Endothelial cell of umbilical vein (primary cell): ENCODE results near the gene MON1A. TPM values are rescaled to one million over a fixed set of nuclear protein-coding genes. Genes with fewer than 3 reads are reported as not detected.

Experiments used
- BruUV-seq: library from RNA; stranded (reverse); fragments of 400-500 nt; replicated peaks from 2 replicates; lab custom pipeline; 2021; lab: Mats Ljungman, UMichigan
- CTCF ChIA-PET: fragments of 300-600, 350-600 bp; sonication (Branson Sonifier 250); formaldehyde crosslinking; loops from one replicate; lab custom pipeline; 2021; ENCODE audit warnings: antibody characterized with exemption, inconsistent platforms; lab: Charles Lee
- POLR2A ChIA-PET: fragments of 300-600, 350-600 bp; sonication (Branson Sonifier 250); formaldehyde crosslinking; loops from one replicate; lab custom pipeline; 2021; ENCODE audit warnings: antibody characterized with exemption, inconsistent platforms; lab: Charles Lee
- DNase-seq: peaks from one replicate; pipeline ENCODE4 v3.0.0-alpha.2; 2011; ENCODE audit warnings: low read depth, low spot score
- FAIRE-seq: peaks from 2 replicates; lab custom pipeline; 2011; peaks lifted over from hg19 to GRCh38; lab: Jason Lieb, UNC
- H2AFZ ChIP-seq: 2 replicates; pipeline ENCODE4 v1.6.0; 2012; ENCODE audit warnings: low read depth, low read length, control low read depth, inconsistent platforms
- H3K27ac ChIP-seq: 2 replicates; pipeline ENCODE4 v1.5.1; 2011; ENCODE audit warnings: low read depth, mild to moderate bottlenecking, control low read depth, low read length, moderate library complexity; ENCODE audit not compliant: insufficient read depth
- H3K27me3 ChIP-seq, 2 experiments: 2 replicates each; pipeline versions ENCODE4 v1.6.0 to v1.6.1; 2011; ENCODE audit warnings: low read length in 2 of 2, mixed read lengths in 1 of 2; ENCODE audit not compliant: control insufficient read depth in 2 of 2, insufficient read depth in 2 of 2
- H3K36me3 ChIP-seq, 2 experiments: 2 replicates in 1 of 2; 3 replicates in 1 of 2; pipeline ENCODE4 v1.5.1; 2011; ENCODE audit warnings: low read length in 2 of 2, mild to moderate bottlenecking in 1 of 2, moderate library complexity in 1 of 2; ENCODE audit not compliant: control insufficient read depth in 2 of 2, insufficient read depth in 2 of 2; ENCODE audit errors: extremely low read depth in 1 of 2
- H3K4me1 ChIP-seq: 3 replicates; pipeline ENCODE4 v1.5.1; 2011; ENCODE audit warnings: mild to moderate bottlenecking, low read length; ENCODE audit not compliant: control insufficient read depth, insufficient read depth; ENCODE audit errors: extremely low read depth
- H3K4me2 ChIP-seq: 2 replicates; pipeline ENCODE4 v1.6.1; 2011; ENCODE audit warnings: low read length, control low read depth, mixed read lengths; ENCODE audit not compliant: insufficient read depth
- H3K4me3 ChIP-seq, 3 experiments: fragments of 200-600 bp in 1 of 3; sonication (generic), shearing (Covaris generic) in 1 of 3; replicated peaks in 1 of 3; 2 replicates each; pipeline ENCODE4 v1.5.1; 2011 to 2016; ENCODE audit warnings: control low read depth in 3 of 3, low read length in 3 of 3, mild to moderate bottlenecking in 2 of 3, inconsistent platforms in 1 of 3, low read depth in 1 of 3, moderate library complexity in 1 of 3; ENCODE audit not compliant: insufficient read depth in 1 of 3
- H3K79me2 ChIP-seq: 2 replicates; pipeline ENCODE4 v1.6.0; 2012; ENCODE audit warnings: low read length, inconsistent platforms; ENCODE audit not compliant: control insufficient read depth, insufficient read depth
- H3K9ac ChIP-seq: replicated peaks from 2 replicates; pipeline ENCODE3; 2011; ENCODE audit warnings: low read length, control low read depth; ENCODE audit not compliant: insufficient read depth; ENCODE audit errors: extremely low read depth
- H3K9me1 ChIP-seq: replicated peaks from 3 replicates; pipeline ENCODE4 v1.6.0; 2011; ENCODE audit warnings: mild to moderate bottlenecking, low read length; ENCODE audit not compliant: control insufficient read depth, insufficient read depth; ENCODE audit errors: extremely low read depth
- H3K9me3 ChIP-seq: replicated peaks from 2 replicates; pipeline ENCODE4 v1.5.1; 2012; ENCODE audit warnings: low read length, inconsistent platforms; ENCODE audit not compliant: control insufficient read depth, insufficient read depth
- H4K20me1 ChIP-seq: replicated peaks from 2 replicates; pipeline ENCODE3; 2011; ENCODE audit warnings: mild to moderate bottlenecking, low read length; ENCODE audit not compliant: control insufficient read depth, insufficient read depth; ENCODE audit errors: extremely low read depth
- EZH2 ChIP-seq: IDR thresholded peaks from 2 replicates; pipeline ENCODE4 v1.6.1; 2012; ENCODE audit warnings: borderline replicate concordance, low read depth, mild to moderate bottlenecking, moderate library complexity, low read length, inconsistent platforms; ENCODE audit not compliant: severe bottlenecking
- FOS ChIP-seq: IDR thresholded peaks from 2 replicates; pipeline ENCODE4 v1.6.1; 2011; ENCODE audit warnings: mild to moderate bottlenecking, low read length, moderate library complexity, borderline replicate concordance; ENCODE audit not compliant: insufficient read depth
- GATA2 ChIP-seq: IDR thresholded peaks from 2 replicates; pipeline ENCODE4 v1.7.0; 2011; ENCODE audit warnings: low read depth, mild to moderate bottlenecking, moderate library complexity, mixed read lengths, low read length; ENCODE audit not compliant: insufficient read length, insufficient read depth
- JUN ChIP-seq: IDR thresholded peaks from 2 replicates; pipeline ENCODE4 v1.6.1; 2011; ENCODE audit warnings: borderline replicate concordance, low read depth; ENCODE audit not compliant: insufficient read length, insufficient read depth
- MYC ChIP-seq: IDR thresholded peaks from one replicate; pipeline ENCODE4 v1.6.1; 2011; ENCODE audit warnings: mild to moderate bottlenecking, low read depth, low read length
- POLR2A ChIP-seq: IDR thresholded peaks from 2 replicates; pipeline ENCODE4 v1.6.1; 2012; ENCODE audit warnings: low read depth, mild to moderate bottlenecking, control low read depth, low read length
- POLR2AphosphoS5 ChIP-seq: IDR thresholded peaks from 2 replicates; pipeline ENCODE4 v1.6.1; 2012; ENCODE audit warnings: low read depth, mild to moderate bottlenecking, control low read depth, low read length, moderate library complexity; ENCODE audit not compliant: insufficient read depth
- dilution Hi-C: fragments of 300-500 bp; cut with MboI; formaldehyde crosslinking; loops from one replicate; pipeline ENCODE4 v1.15.0; 2019; ENCODE audit warnings: low sequenced_read_pairs; ENCODE audit not compliant: extremely low pct_ligation_motif_present
- intact Hi-C: fragments of 100-400 bp; cut with micrococcal nuclease; formaldehyde crosslinking; loops from one replicate; pipeline ENCODE4 v1.10.0; 2022
- polyA plus RNA-seq, 4 experiments: library from polyadenylated mRNA; depleted of rRNA in 3 of 4; stranded (reverse) in 3 of 4; unstranded in 1 of 4; fragments of >200 nt; gene quantifications; 2 replicates each; pipeline versions ENCODE4 v1.2.1 to v1.2.3, GENCODE V29; 2011 to 2012; ENCODE audit warnings: missing spikeins in 1 of 4
- total RNA-seq: library from RNA; stranded (reverse); gene quantifications from 2 replicates; pipeline ENCODE4 v1.2.3, GENCODE V29; 2021
- TF ChIP-seq, protein P1 (sequence below): IDR thresholded peaks from 2 replicates; pipeline ENCODE4 v1.6.1; 2011; ENCODE audit not compliant: insufficient read depth, insufficient read length
- TF ChIP-seq, protein P2 (sequence below), 2 donors: IDR thresholded peaks; 1 replicate in 1 of 2; 2 replicates in 1 of 2; pipeline ENCODE4 v1.5.1; 2011; ENCODE audit warnings: low read length in 2 of 2, mild to moderate bottlenecking in 2 of 2, moderate library complexity in 2 of 2, control low read depth in 1 of 2, inconsistent platforms in 1 of 2, low read depth in 1 of 2; ENCODE audit not compliant: insufficient read depth in 1 of 2; ENCODE audit errors: extremely low read depth in 1 of 2

Gene MON1A
- total and polyA plus RNA-seq, 2 donors (not counting 3 experiments of a cell fraction or from before 2014, with no cell fraction given), result 17.5 to 31.1 TPM

- H3K9me1 ChIP-seq, result no peaks in the 10 kb centered on the region
- H3K27me3 ChIP-seq, result no peaks in the 10 kb centered on the region
- peaks cover 6% of the 10 kb centered on the region for H3K79me2 ChIP-seq
- ChIA-PET POLR2A (no interaction called here), CTCF (no interaction called here)
- peaks cover 5% of the 10 kb centered on the region for H3K4me1 ChIP-seq
- H3K9ac ChIP-seq, result no peak overlapping the region
- dilution Hi-C loops, result no loop called here
- no TSS peak for BruUV-seq
- TF ChIP-seq POLR2A (no peak), POLR2AphosphoS5 (no peak), GATA2 (no peak), MYC (no peak), JUN (no peak), EZH2 (no peak), FOS (no peak)
- TF ChIP-seq, protein P1, sequence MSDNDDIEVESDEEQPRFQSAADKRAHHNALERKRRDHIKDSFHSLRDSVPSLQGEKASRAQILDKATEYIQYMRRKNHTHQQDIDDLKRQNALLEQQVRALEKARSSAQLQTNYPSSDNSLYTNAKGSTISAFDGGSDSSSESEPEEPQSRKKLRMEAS, result no peak
- TF ChIP-seq, protein P2, sequence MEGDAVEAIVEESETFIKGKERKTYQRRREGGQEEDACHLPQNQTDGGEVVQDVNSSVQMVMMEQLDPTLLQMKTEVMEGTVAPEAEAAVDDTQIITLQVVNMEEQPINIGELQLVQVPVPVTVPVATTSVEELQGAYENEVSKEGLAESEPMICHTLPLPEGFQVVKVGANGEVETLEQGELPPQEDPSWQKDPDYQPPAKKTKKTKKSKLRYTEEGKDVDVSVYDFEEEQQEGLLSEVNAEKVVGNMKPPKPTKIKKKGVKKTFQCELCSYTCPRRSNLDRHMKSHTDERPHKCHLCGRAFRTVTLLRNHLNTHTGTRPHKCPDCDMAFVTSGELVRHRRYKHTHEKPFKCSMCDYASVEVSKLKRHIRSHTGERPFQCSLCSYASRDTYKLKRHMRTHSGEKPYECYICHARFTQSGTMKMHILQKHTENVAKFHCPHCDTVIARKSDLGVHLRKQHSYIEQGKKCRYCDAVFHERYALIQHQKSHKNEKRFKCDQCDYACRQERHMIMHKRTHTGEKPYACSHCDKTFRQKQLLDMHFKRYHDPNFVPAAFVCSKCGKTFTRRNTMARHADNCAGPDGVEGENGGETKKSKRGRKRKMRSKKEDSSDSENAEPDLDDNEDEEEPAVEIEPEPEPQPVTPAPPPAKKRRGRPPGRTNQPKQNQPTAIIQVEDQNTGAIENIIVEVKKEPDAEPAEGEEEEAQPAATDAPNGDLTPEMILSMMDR (IDR thresholded peaks at IDR 0.05; ENCODE audit: extremely low read depth in 1 of 2, insufficient read depth in 1 of 2, low read depth in 1 of 2, low read length in 2 of 2), result no peak
- H2AFZ ChIP-seq, result no peak overlapping the region
- no peaks in the 10 kb centered on the region for H4K20me1 ChIP-seq
- intact Hi-C loops, result no loop called here
- no peaks in the 10 kb centered on the region for H3K9me3 ChIP-seq
- H3K36me3 ChIP-seq, result no peaks in the 10 kb centered on the region
- H3K27ac ChIP-seq, result no peak overlapping the region
- no peak overlapping the region for H3K4me2 ChIP-seq
- H3K4me3 ChIP-seq, result no peak overlapping the region
- no peak for DNase-seq
- no peak for FAIRE-seq
Observed at GRCh38 chr3:49926117-49926728, 3.4 kb downstream of the MON1A start.
